GM21576 (cell line): ENCODE results near the gene DHX32.

Experiments
- ATAC-seq: cut with Tn5 transposase; IDR thresholded peaks from one replicate; pipeline ENCODE4 v1.9.1; 2021; ENCODE audit warnings: mild to moderate bottlenecking, moderate library complexity; ENCODE audit not compliant: unreplicated experiment

The DHX32 gene

GRCh38 chr10:125850766-125851731 is 30.0 kb downstream of the DHX32 start:
- no peak for ATAC-seq

GRCh38 chr10:125849448-125849847 is 31.6 kb downstream of the DHX32 start:
- no peak for ATAC-seq

GRCh38 chr10:125848857-125849256 is 32.2 kb downstream of the DHX32 start:
- no peak for ATAC-seq

GRCh38 chr10:125848371-125848770 is 32.7 kb downstream of the DHX32 start:
- no peak for ATAC-seq

- ATAC-seq = peak; percentile 43
These were observed 34.2 kb downstream of the DHX32 start for GRCh38 chr10:125846894-125847293.

- ATAC-seq = no peak
These were observed 35.5 kb downstream of the DHX32 start for GRCh38 chr10:125845617-125846016.

GRCh38 chr10:125844751-125845221 is 36.3 kb downstream of the DHX32 start:
- ATAC-seq = no peak

- ATAC-seq = no peak
These were observed 37.3 kb downstream of the DHX32 start for GRCh38 chr10:125843603-125844329.

- ATAC-seq = no peak
These were observed 40.1 kb downstream of the DHX32 start for GRCh38 chr10:125840955-125841354.

- ATAC-seq = no peak
These were observed 40.7 kb downstream of the DHX32 start for GRCh38 chr10:125840406-125840805.

GRCh38 chr10:125838802-125839575 is 42.1 kb downstream of the DHX32 start:
- no peak for ATAC-seq

GRCh38 chr10:125836746-125837145 is 44.3 kb downstream of the DHX32 start:
- no peak for ATAC-seq

- no peak for ATAC-seq
These were observed 52.8 kb downstream of the DHX32 start for GRCh38 chr10:125828311-125828710.

- no peak for ATAC-seq
These were observed 54.0 kb downstream of the DHX32 start for GRCh38 chr10:125827133-125827532.

- no peak for ATAC-seq
These were observed 56.4 kb downstream of the DHX32 start for GRCh38 chr10:125824736-125825135.

- no peak for ATAC-seq
These were observed 57.3 kb downstream of the DHX32 start for GRCh38 chr10:125823663-125824251.

GRCh38 chr10:125822878-125823662 is 58.0 kb downstream of the DHX32 start, which contains the start of the genes BCCIP and UROS:
Gene BCCIP, plus strand, starts transcription at chr10:125823546. Its CDS starts 12 bp downstream, at chr10:125823558.
Gene UROS, minus strand, starts transcription at chr10:125823258. Its CDS starts 6,759 bp downstream, at chr10:125816499.
- ATAC-seq = peak; percentile 73

- ATAC-seq = peak; percentile 50
These were observed 60.4 kb downstream of the DHX32 start for GRCh38 chr10:125820701-125821100.

- ATAC-seq = no peak
These were observed 63.6 kb downstream of the DHX32 start for GRCh38 chr10:125817337-125817946.
